ENCODE results near the gene ZNF383. TPM values are rescaled to one million over a fixed set of nuclear protein-coding genes. Genes with fewer than 3 reads are reported as not detected.
"Not testable (repeated sequence)": the region's sequence is repeated elsewhere in the genome, so short reads cannot be mapped to it uniquely, and the experiment has no call there.

ZNF383 gene
- total RNA-seq, 1 experiment from 2014 or later: 4.1 TPM

DNA sequence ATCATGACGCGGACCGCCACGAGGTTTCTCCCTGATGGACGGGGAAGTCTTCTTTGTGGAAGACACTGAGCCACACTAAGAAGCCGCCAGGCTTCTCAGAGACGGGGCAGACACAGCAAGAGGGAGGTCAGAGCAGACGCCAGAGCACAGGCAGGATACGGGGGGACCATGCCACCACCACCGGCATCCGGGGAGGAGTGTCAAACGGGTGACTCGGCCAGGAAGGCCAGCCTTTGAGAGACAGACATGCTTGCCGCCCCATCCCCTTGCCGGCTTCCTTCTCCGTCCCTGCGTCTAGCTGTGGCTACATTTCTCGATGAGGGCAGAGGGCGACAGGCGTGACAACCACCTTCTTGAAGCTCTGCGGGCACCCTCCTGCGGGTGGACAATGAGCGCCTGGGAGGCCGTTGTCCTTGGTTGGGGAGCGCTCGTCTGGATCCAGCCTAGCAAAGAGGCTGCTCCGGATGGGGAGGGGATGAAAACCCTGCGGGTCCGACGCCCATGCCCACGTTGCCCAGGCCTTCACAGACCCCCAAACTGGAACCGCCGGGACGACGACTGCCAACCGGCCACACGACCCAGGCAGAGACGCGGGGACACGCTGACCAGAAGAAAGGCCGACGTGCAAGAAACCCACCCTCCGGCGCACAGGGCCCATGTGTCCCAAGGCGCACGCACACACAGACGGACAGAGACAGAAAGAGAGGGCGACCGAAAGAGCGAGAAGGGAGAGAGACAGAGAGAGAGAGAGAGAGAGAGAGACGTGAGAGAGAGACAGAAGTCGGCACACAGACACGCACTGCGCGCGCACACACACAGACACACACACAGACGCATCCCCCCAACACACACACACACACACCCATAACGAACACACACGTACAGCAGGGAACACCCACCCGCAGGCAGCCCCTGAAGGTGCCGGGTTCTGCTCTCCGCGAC lies 75.3 kb downstream of the ZNF383 start:
- DNase-seq (ENCODE audit: low read depth): not testable (repeated sequence)

DNA sequence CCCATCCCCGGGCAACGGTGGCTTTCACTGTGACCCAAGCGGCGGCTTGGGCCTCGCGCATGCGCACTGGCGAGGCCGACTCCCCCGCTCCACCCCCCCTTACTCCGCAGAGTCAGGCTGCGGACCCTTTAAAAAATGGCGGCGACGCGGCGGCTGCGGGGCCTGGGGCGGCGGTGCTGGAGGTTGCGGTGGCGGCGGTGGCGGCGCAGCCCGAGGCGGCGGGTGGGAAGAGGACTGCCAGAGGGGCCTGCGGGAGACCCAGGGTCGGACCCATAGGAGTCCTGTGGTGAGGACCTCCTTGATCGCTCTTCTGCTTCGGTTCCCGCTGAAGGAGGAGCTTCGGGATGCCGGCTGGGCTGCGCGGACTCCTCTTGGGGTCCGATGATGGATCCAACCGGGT lies 76.2 kb downstream of the ZNF383 start:
- DNase-seq (ENCODE audit: low read depth): not testable (repeated sequence)

Other genes with a start within 250 kb of the ZNF383 start
- 7.0 and 9.1 TPM in 2 replicates for gene ZNF420, start 139.8 kb upstream of the ZNF383 start, total RNA-seq (2014; rRNA removed)
- gene ZNF585A, start 45.5 kb upstream of the ZNF383 start, total RNA-seq (2014; rRNA removed): 5.8 and 11.0 TPM in 2 replicates
- gene ZNF585B, start 7.7 kb upstream of the ZNF383 start, total RNA-seq (2014; rRNA removed): 9.0 and 15.0 TPM in 2 replicates
- gene ZNF527, start 152.9 kb downstream of the ZNF383 start, total RNA-seq (2014; rRNA removed): 4.4 and 5.7 TPM in 2 replicates
- gene ZNF569, start 249.2 kb downstream of the ZNF383 start, total RNA-seq (2014; rRNA removed): 8.6 and 9.2 TPM in 2 replicates

Data from LHCN-M2 (cell line).